Endometrial microvascular endothelial cells (primary cell): ENCODE results near the gene OTOS. TPM values are rescaled to one million over a fixed set of nuclear protein-coding genes. Genes with fewer than 3 reads are reported as not detected.

Experiments
- in situ Hi-C: cut with HindIII; loops from 2 replicates; pipeline ENCODE4 v1.10.0; 2017; ENCODE audit warnings: low sequenced_read_pairs, low pct_unique_long_range_greater_than_20kb; ENCODE audit errors: inconsistent ontology term
- total RNA-seq: library from RNA; depleted of rRNA; stranded (reverse); fragments of >200 nt; gene quantifications from one replicate; pipeline ENCODE4 v1.2.3, GENCODE V29; 2015; ENCODE audit errors: inconsistent ontology term

The OTOS gene
- total RNA-seq, 1 donor from 2014 or later: not detected

GRCh38 chr2:240168546-240169361, 28.3 kb upstream of the OTOS start:
- in situ Hi-C loops: no loop called here

- in situ Hi-C loops: no loop called here
Observed at GRCh38 chr2:240168041-240168440, 27.6 kb upstream of the OTOS start.

GRCh38 chr2:240167588-240167880, 27.1 kb upstream of the OTOS start:
- in situ Hi-C loops: no loop called here

GRCh38 chr2:240166761-240167587, 26.5 kb upstream of the OTOS start:
- in situ Hi-C loops: no loop called here

GRCh38 chr2:240166191-240166590, 25.7 kb upstream of the OTOS start:
- in situ Hi-C loops: no loop called here

GRCh38 chr2:240165661-240166060, 25.2 kb upstream of the OTOS start:
- in situ Hi-C loops: no loop called here

- in situ Hi-C loops: no loop called here
Observed at GRCh38 chr2:240165034-240165433, 24.6 kb upstream of the OTOS start.

GRCh38 chr2:240164586-240164985, 24.1 kb upstream of the OTOS start:
- in situ Hi-C loops: no loop called here

GRCh38 chr2:240163844-240164574, 23.6 kb upstream of the OTOS start:
- in situ Hi-C loops: no loop called here

- in situ Hi-C loops: no loop called here
Observed at GRCh38 chr2:240162939-240163714, 22.7 kb upstream of the OTOS start.

GRCh38 chr2:240162531-240162930, 22.1 kb upstream of the OTOS start:
- in situ Hi-C loops: no loop called here

GRCh38 chr2:240162032-240162431, 21.6 kb upstream of the OTOS start:
- in situ Hi-C loops: no loop called here

- in situ Hi-C loops: no loop called here
Observed at GRCh38 chr2:240161087-240161750, 20.8 kb upstream of the OTOS start.

- in situ Hi-C loops: no loop called here
Observed at GRCh38 chr2:240160291-240161086, 20.0 kb upstream of the OTOS start.

GRCh38 chr2:240159251-240159839, 18.9 kb upstream of the OTOS start:
- in situ Hi-C loops: no loop called here

- in situ Hi-C loops: no loop called here
Observed at GRCh38 chr2:240157147-240157470, 16.7 kb upstream of the OTOS start.

GRCh38 chr2:240156435-240157146, 16.1 kb upstream of the OTOS start:
- in situ Hi-C loops: no loop called here
